Osteocyte (in vitro differentiated cells): ENCODE results near the gene DSC3. TPM values are rescaled to one million over a fixed set of nuclear protein-coding genes. Genes with fewer than 3 reads are reported as not detected.
A peak's percentile ranks its signal among the peaks of the same experiment; 100 is the strongest.
"Not testable (repeated sequence)": the region's sequence is repeated elsewhere in the genome, so short reads cannot be mapped to it uniquely, and the experiment has no call there.

ENCODE experiments used
- DNase-seq: peaks from one replicate; pipeline ENCODE4 v3.0.0; 2021; ENCODE audit warnings: mixed read lengths; ENCODE audit not compliant: unreplicated experiment; ENCODE audit errors: extremely low spot score
- H3K27ac Mint-ChIP-seq: one replicate; pipeline ENCODE4 v1.8.0; 2021; ENCODE audit warnings: mild to moderate bottlenecking, mixed read lengths; ENCODE audit not compliant: unreplicated experiment
- H3K27me3 Mint-ChIP-seq: one replicate; pipeline ENCODE4 v1.8.0; 2021; ENCODE audit warnings: mixed read lengths; ENCODE audit not compliant: unreplicated experiment
- H3K36me3 Mint-ChIP-seq: one replicate; pipeline ENCODE4 v1.8.0; 2021; ENCODE audit warnings: mixed read lengths; ENCODE audit not compliant: unreplicated experiment
- H3K4me1 Mint-ChIP-seq: one replicate; pipeline ENCODE4 v1.8.0; 2021; ENCODE audit warnings: mixed read lengths; ENCODE audit not compliant: unreplicated experiment
- H3K4me3 Mint-ChIP-seq: one replicate; pipeline ENCODE4 v1.8.0; 2021; ENCODE audit warnings: mild to moderate bottlenecking, moderate library complexity, mixed read lengths; ENCODE audit not compliant: unreplicated experiment
- H3K9me3 Mint-ChIP-seq: one replicate; pipeline ENCODE4 v1.8.0; 2021; ENCODE audit warnings: mixed read lengths; ENCODE audit not compliant: unreplicated experiment
- CTCF ChIP-seq: fragments of 200-600 bp; sonication (generic); IDR thresholded peaks from 2 replicates; pipeline ENCODE4 v1.5.0; 2021; ENCODE audit warnings: antibody characterized with exemption, mild to moderate bottlenecking, moderate library complexity
- total RNA-seq: library from RNA; stranded (reverse); gene quantifications from 2 replicates; pipeline ENCODE4 v1.2.1, GENCODE V29; 2021

The DSC3 gene
- total RNA-seq, 1 donor from 2014 or later, result 5.8 TPM

DNA sequence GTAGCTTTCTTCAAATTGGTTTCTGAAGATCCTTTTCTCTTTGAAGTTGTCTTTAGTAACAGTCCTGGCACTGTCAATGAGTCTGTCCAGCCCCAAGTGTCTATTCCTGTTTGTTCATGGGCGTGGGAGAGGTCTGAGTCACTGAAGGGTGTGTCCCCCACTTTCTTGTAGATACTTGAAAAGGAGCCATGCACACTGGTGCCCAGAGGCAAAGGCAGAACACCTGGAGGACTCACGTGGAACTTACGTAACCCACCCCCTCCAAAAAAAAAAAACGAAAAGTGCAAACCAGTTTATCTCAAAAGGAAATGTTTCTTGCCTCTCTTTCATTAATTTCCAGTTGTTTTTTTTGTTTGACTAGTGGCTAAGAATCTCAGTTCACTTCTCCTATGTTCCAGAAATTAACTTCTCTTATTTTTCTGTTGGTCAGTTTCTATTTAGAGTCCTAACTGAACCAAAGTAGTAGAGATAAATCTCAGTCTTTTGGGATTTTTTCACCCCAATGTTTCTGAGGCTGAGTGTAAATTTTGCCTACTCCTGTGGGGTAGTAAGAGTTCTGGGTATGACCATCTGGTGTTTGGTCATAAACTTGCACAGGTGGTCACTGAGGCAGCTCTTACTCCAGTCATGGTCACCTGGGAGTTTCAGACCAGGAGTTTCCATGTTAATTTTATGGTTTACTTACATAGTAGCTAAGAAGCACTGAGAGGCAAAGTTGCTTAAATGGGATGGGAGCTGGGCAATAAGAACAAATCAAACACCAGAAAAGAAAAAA, 54.9 kb downstream of the DSC3 start:
- peaks cover 18% of the 10 kb centered on the region for H3K27me3 Mint-ChIP-seq
- H3K4me1 Mint-ChIP-seq, result no peaks in the 10 kb centered on the region
- no peaks in the 10 kb centered on the region for H3K36me3 Mint-ChIP-seq
- no peak overlapping the region for H3K27ac Mint-ChIP-seq
- H3K9me3 Mint-ChIP-seq, result no peaks in the 10 kb centered on the region
- TF ChIP-seq CTCF, result no peak
- DNase-seq, result no peak
- H3K4me3 Mint-ChIP-seq, result no peak overlapping the region

DNA sequence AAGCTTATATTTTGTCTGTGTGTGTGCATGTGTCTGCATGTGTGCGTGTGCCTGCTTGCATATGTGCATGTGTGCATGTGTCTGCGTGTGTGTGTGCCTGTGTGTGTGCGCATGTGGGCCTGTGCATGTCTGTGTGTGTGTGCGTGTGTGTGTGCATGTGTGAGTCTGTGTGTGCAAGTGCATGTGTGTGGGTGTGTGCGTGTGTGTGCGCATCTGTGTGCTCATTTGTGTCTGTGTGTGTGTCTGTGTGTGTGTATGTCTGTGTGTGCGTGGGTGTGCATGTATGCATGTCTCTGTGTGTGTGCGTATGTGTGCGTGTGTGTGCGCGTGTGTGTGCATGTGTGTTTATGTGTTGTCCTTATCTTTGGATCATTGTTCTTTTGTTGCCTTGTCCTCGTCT, 56.8 kb downstream of the DSC3 start:
- no peak for TF ChIP-seq CTCF
- no peaks in the 10 kb centered on the region for H3K4me1 Mint-ChIP-seq
- no peaks in the 10 kb centered on the region for H3K9me3 Mint-ChIP-seq
- DNase-seq, result no peak
- no peak overlapping the region for H3K4me3 Mint-ChIP-seq
- no peaks in the 10 kb centered on the region for H3K36me3 Mint-ChIP-seq
- peaks cover 24% of the 10 kb centered on the region for H3K27me3 Mint-ChIP-seq
- H3K27ac Mint-ChIP-seq, result no peak overlapping the region

DNA sequence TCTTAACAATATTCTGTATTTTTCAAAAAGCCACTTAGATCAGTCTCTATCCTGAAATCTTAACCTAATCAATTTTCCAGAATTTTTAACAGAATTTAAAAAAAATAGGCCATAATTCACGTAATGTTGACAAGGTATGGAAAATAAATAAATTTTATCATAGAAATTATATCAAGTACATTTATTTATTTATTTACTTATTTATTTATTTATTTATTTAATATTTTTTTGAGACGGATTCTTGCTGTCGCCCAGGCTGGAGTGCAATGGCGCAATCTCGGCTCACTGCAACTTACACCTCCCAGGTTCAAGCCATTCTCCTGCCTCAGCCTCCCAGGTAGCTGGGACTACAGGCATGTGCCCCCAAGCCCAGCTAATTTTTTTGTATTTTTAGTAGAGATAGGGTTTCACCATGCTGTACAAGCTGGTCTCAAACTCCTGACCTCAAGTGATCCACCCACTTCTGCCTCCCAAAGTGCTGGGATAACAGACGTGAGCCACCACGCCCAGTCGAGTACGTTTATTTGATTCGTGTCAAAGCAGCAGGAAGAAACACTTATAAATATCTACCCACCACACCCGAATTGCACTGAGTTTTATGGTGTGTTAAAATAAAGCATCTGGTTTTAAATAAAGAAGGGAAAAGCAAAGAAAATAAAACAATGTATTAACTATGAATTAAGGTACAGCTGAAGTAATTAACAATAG, 60.1 kb downstream of the DSC3 start:
- no peak for TF ChIP-seq CTCF
- H3K36me3 Mint-ChIP-seq, result no peaks in the 10 kb centered on the region
- no peak overlapping the region for H3K27ac Mint-ChIP-seq
- H3K27me3 Mint-ChIP-seq, result peaks cover 17% of the 10 kb centered on the region
- H3K4me3 Mint-ChIP-seq, result no peak overlapping the region
- H3K4me1 Mint-ChIP-seq, result no peaks in the 10 kb centered on the region
- no peaks in the 10 kb centered on the region for H3K9me3 Mint-ChIP-seq
- no peak for DNase-seq

DNA sequence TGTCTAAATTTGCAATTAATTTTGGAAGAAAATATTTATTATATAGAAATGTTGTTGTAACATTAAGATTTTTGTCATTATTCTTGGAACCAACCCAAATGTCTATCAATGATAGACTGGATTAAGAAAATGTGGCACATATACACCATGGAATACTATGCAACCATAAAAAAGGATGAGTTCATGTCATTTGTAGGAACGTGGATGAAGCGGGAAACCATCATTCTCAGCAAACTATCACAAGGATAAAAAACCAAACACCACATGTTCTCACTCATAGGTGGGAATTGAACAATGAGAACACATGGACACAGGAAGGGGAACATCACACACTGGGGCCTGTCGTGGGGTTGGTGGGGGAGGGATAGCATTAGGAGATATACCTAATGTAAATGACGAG, 64.5 kb downstream of the DSC3 start:
- H3K9me3 Mint-ChIP-seq, H3K27ac Mint-ChIP-seq, H3K4me3 Mint-ChIP-seq, DNase-seq, H3K36me3 Mint-ChIP-seq, H3K4me1 Mint-ChIP-seq: not testable (repeated sequence)
- peaks cover 23% of the 10 kb centered on the region for H3K27me3 Mint-ChIP-seq

- peak; percentile 63 for TF ChIP-seq CTCF
- Mint-ChIP-seq H3K4me1 (no peaks in the 10 kb centered on the region), H3K27me3 (peaks cover 28% of the 10 kb centered on the region), H3K9me3 (no peaks in the 10 kb centered on the region), H3K27ac (no peak overlapping the region), H3K36me3 (no peaks in the 10 kb centered on the region), H3K4me3 (no peak overlapping the region)
- no peak for DNase-seq
Observed at GRCh38 chr18:30971338-30971956, 71.1 kb downstream of the DSC3 start.
